ENCODE data around the gene MAP3K20.

Gene MAP3K20

DNA sequence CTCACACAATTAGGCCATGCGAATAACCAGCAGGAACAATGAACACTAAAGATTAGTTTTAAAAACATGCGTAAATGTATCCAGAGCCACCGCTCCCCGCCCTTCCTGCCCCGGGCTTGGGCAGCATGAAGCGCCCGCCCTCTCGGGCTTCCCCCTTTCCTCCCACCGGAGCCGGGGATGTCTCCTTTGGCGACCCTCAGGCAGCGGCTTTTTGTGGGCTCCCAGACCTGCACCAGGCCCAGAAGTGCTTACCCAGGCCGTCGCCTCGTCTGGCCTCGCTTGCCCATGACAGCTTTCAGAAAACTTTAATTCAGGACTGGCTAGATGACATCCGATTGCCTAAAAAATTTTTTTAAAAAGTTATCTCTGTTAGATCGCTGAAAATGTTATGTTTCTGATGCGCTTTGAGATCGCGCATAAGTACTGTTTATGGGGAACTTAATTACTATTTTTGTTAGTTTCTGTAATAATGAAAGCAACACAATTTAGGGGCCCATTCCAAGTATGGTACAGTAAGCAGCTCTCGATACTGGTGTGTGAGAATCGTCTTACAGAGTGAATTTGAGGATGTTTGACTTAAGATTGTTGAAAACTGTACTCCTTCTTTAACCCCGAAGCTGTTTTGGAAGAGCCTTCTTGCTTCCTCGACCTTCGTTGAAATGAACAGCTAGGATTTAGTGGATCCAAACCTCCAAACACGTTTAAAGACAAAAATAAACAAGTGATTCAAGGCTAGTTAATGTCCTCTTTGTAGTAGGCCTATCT lies 1.1 kb downstream of the MAP3K20 start:
- DNase-seq (ENCODE audit: low read depth): no peak
- TF ChIP-seq, protein P1, sequence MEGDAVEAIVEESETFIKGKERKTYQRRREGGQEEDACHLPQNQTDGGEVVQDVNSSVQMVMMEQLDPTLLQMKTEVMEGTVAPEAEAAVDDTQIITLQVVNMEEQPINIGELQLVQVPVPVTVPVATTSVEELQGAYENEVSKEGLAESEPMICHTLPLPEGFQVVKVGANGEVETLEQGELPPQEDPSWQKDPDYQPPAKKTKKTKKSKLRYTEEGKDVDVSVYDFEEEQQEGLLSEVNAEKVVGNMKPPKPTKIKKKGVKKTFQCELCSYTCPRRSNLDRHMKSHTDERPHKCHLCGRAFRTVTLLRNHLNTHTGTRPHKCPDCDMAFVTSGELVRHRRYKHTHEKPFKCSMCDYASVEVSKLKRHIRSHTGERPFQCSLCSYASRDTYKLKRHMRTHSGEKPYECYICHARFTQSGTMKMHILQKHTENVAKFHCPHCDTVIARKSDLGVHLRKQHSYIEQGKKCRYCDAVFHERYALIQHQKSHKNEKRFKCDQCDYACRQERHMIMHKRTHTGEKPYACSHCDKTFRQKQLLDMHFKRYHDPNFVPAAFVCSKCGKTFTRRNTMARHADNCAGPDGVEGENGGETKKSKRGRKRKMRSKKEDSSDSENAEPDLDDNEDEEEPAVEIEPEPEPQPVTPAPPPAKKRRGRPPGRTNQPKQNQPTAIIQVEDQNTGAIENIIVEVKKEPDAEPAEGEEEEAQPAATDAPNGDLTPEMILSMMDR (conservative IDR thresholded peaks at IDR 0.05; ENCODE audit: low read depth, low read length): no peak
- peak overlapping the region; percentile 73 for H3K4me3 ChIP-seq (ENCODE audit: low read length)

DNA sequence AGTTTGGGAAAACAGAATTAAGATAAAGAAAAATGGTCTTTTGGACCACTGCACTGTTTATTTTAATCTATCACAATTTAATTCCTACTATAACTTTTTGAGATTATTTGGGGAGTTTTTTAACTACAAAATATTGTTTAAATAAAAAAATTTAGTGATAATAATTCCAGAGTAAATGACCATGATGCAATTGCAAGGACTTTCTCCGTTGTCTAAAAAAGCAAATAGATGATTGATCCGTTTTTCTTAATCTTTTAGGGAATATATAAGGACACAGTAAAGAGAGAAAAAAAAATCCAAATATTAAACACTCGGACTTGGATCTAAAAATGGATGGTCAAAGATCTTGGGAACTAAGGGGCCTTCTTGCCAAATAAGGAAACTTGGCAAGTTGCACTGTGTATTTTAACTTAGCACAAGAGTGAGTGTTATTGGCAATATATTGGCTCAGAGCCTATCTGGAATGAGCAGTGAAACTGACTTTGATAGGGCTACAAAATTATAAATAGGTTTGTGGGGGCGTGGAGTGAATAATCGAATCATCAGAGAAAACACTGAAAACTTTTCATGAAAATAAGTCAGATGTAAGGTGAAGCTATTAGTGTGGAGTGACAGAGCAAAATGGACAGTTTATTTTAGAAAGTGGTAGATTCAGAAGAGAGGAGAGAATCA lies 2.0 kb downstream of the MAP3K20 start:
- TF ChIP-seq, protein P1 (conservative IDR thresholded peaks at IDR 0.05; ENCODE audit: low read depth, low read length): no peak
- DNase-seq (ENCODE audit: low read depth): no peak
- peak overlapping the region; percentile 73 for H3K4me3 ChIP-seq (ENCODE audit: low read length)

DNA sequence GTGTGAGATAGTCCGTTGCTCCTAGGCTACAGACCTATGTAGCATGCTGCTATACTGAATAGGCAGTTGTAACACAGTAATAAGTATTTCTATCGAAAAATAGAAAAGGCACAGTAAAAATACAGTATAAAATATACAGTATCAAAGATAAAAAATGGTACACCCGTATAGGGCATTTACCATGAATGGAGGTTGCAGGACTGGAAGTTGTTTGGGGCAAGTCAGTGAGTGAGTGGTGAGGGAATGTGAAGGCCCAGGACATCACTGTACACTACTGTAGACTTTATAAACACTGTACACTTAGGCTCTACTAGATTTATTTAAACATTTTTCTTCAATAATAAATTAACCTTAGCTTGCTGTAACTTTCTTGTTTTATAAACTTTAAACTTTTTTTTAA lies 3.5 kb downstream of the MAP3K20 start:
- no peak for DNase-seq (ENCODE audit: low read depth)
- H3K4me3 ChIP-seq (ENCODE audit: low read length): no peak overlapping the region
- TF ChIP-seq, protein P1 (conservative IDR thresholded peaks at IDR 0.05; ENCODE audit: low read depth, low read length): no peak

DNA sequence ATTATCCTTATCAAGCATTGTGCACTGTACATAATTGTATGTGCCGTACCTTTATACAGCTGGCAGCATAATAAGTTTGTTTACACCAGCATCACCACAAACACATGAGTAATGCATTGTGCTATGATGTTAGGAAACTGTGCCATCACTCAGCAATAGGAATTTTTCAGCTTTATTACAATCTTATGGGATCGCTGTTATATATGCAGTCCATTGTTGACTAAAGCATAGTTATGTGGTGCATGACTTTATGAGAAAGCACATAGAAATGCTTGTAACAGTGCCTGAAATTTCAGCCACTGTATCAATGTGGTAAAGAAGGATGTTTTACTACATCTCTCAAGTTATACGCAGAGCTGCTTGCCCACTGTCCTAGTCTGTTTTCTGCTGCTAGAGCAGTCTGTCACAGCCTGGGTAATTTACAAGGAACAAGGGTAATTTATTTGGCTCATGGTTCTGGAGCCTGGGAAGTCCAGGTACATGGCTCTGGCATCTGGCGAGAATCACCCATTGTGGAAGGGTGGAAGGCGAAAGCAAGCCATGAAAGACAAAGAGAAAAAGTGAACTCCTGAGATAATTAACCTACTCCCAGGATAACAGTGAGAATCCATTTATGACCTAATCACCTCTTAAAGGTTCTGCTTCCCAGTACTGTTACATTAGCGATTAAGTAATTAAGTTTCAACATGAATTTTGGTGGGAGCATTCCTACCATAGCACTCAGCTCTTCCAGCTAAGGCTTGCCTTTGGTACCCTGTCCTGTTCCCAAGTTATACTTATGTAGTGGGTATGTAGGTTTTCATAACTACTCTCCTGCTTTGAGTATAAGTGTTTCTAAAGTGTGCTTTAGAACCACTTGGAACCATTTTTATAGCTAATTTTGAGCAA lies 4.6 kb downstream of the MAP3K20 start:
- DNase-seq (ENCODE audit: low read depth): no peak
- TF ChIP-seq, protein P1 (conservative IDR thresholded peaks at IDR 0.05; ENCODE audit: low read depth, low read length): no peak
- no peak overlapping the region for H3K4me3 ChIP-seq (ENCODE audit: low read length)

DNA sequence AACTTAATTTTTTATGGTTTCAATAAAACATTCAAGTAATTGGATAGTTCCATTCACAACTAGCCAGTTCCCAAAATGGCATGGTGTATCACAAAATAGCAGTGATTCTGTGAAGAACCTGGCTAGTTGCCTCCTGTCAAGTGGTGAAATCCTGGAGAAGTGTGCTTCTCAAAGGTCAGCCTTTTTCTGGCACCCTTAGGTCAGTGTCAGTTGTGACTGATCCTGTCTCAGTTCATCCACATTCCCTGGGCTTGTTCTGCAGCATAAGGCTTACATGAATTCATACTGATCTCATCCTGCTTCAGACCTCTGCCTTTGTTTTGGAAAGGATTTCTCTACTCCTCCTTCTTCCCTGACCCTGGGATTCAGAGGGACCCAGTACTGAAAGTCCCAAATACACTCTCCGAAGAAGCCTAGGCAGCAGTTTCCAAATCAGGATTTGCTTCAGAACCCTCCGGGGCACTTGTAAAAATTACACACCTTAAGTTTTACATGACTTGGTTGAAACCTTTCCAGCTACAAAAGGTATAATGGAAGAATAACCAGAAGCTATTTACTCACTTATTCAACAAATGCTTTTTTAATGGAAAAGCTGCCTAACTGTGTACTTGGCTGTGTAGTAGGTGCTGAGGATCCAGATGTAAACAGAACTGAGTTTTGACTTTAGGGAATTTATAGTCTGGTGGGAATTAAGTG lies 11.0 kb downstream of the MAP3K20 start:
- no peak overlapping the region for H3K4me3 ChIP-seq (ENCODE audit: low read length)
- TF ChIP-seq, protein P1 (conservative IDR thresholded peaks at IDR 0.05; ENCODE audit: low read depth, low read length): no peak
- DNase-seq (ENCODE audit: low read depth): no peak

DNA sequence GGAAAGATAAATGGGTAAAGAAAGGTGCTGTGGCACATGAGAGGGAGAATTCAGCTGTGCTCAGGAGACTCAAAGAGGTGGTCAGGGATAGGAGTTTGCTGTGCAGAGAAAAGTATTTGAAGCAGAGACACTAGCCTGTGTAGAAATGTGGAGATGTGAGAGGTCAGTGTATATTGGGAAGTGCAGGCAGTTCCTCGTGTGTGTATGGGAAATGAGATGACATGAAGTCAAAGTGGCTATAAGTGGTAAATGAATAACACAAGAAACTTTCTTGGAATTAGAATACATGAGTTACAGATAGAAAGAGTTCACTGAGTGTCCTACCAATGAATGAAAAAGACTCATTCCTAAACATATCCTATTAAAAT lies 11.6 kb downstream of the MAP3K20 start:
- DNase-seq (ENCODE audit: low read depth): no peak
- TF ChIP-seq, protein P1 (conservative IDR thresholded peaks at IDR 0.05; ENCODE audit: low read depth, low read length): no peak

More for the DNA sequence above, 11.6 kb downstream of the MAP3K20 start:
- no peak overlapping the region for H3K4me3 ChIP-seq (ENCODE audit: low read length)

Data from retinal pigment epithelial cell (primary cell).